ENCODE data around the gene SDHB.
A peak's percentile ranks its signal among the peaks of the same experiment; 100 is the strongest.

The SDHB gene

DNA sequence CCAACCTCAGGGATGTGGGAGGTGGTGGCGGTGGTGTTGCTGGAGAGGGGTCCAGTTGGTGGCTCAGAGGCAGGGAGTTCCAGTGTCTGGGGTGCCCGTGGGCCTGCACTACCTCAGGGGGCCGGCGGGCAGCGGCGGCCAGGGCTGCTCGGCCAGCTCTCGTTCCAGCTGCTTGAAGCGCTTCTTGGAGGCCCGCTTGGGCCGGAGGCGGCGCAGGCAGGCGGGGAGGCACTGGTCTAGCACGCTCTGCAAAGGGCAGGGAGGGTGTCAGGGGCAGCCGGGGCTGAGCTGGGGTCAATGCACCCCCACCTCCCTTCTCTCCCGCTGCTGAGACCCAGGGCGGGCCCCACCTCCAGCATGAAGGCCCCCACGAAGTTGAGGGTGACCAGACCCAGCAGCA lies 67.7 kb downstream of the SDHB start:
- DNase-seq (ENCODE audit: low spot score) = no peak

DNA sequence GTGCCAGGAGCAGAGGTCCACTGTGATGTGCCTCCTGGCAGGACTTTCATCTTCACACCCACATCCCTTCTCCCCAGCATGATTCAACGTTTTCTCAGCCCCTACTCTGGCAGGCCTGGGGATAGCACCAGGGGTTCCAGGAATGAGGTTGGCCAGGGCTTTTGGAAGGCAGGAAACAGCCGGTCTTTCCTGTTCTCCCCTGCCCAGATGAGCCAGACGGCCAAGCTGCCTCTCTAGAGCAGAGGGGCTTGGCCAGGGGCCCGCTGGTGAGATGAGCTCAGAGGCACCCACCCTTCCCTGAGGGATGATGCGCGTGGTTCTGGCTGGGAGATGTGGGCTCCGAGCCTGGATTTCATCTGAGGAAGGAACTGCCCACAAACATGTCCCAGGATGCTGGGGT lies 69.1 kb downstream of the SDHB start:
- no peak for DNase-seq (ENCODE audit: low spot score)

DNA sequence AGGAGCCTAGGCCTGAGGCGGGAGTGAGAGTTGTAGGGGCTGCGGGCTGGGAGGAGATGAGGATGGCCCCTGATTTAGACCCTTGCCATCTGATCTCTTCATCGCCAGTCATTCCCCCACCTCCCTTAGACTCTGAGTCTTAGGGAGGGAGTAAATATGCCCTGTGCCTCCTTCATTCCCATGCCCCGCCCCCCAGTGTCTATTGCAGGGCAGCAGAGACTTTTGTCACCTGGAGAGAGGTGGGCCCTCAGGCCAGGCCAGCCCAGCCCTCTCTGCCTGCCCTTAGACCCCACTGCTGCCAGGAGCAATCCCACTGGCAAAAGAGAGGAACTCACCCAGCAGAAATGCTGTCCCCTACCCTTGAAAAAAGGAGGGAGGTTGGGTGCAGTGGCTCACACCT lies 70.2 kb downstream of the SDHB start:
- DNase-seq (ENCODE audit: low spot score) = no peak

DNA sequence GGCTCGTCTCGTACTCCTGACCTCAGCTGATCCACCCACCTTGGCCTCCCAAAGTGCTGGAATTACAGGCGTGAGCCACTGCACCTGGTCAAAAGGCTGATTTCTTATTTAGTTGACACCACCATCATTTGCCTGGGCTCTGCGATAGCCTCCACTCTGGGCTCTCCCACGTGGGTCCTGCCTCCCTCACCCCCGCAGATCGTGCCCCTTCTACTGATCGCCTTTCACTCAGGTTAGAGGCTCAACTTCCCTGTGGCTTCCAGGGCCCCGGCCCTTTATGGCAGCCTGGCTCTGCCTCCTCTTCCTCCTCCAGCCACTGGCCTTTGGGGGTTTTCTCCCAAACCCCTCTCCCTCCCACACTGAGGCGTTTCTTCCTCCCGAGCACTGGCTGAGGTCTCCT lies 70.9 kb downstream of the SDHB start:
- DNase-seq (ENCODE audit: low spot score) = no peak

DNA sequence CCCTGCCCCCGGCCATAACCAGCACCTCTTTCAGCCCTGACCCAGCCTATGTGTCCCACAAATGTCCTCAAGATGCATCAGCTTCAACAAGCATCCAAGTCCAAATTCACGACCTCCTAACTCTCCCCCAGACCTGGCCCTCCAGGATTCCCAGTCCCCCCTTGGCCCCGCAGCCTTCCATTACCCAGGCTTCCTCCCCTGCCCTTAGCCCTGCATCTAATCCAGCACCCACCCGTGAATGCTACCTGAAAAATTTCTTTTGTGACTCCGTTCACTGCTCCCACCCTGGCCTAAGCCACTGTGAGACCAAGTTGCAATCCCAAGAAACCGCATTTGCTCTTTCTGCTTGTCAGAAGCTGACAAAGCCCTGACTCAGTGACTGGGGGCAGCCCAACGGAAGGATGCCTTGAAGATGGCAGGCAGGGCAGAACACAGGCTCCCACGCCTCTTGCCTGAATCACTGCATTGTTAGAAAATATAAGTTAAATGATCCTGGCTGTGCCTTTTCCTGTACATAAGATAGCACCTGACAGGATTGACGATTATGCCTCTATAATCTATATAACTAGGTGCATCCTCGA lies 72.5 kb downstream of the SDHB start:
- peak; percentile 35 for DNase-seq (ENCODE audit: low spot score)

DNA sequence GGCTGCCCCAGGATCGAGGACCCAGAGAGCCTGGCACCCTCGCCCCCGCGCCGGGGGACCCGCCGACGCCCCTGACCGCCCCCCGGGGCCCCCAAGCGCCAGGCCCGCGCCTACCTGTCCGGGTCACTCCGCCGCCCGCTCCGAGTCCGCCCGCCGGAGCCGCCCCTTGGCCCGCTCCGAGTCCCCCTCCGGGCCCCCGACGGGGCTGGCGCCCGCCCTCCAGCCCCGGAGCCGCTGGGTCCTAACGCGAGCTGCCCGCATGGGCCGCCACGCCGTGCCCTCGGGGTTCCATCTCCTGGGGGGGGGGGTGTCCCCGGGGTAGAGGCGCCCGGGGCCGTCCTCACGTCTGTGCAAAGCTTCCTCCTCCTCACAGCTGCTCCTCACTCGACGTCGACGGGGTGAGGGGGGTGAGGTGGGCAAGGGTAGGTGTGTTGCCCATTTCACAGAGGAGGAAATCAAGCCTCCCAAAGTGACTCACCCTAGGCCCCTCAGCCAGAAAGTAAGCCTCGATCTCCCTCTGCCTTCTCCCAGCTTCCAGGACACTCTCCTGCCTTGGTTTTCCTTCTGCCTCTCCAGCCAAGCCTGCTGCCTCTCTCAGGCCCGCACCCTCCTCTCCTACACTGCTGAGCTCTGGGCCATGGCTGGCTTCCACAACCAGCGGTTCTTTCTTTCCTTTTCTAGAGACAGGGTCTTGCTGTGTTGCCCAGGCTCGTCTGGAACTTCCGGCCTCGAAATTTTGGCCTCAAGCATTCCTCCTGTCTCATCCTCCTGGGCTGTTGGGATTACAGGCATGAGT lies 73.2 kb downstream of the SDHB start, which contains the start of gene MFAP2:
Gene MFAP2 (minus strand): TSS at position 148 of the 796 bp plus-strand sequence. CDS start 2,347 bp downstream, outside the sequence.
- DNase-seq (ENCODE audit: low spot score) = no peak

DNA sequence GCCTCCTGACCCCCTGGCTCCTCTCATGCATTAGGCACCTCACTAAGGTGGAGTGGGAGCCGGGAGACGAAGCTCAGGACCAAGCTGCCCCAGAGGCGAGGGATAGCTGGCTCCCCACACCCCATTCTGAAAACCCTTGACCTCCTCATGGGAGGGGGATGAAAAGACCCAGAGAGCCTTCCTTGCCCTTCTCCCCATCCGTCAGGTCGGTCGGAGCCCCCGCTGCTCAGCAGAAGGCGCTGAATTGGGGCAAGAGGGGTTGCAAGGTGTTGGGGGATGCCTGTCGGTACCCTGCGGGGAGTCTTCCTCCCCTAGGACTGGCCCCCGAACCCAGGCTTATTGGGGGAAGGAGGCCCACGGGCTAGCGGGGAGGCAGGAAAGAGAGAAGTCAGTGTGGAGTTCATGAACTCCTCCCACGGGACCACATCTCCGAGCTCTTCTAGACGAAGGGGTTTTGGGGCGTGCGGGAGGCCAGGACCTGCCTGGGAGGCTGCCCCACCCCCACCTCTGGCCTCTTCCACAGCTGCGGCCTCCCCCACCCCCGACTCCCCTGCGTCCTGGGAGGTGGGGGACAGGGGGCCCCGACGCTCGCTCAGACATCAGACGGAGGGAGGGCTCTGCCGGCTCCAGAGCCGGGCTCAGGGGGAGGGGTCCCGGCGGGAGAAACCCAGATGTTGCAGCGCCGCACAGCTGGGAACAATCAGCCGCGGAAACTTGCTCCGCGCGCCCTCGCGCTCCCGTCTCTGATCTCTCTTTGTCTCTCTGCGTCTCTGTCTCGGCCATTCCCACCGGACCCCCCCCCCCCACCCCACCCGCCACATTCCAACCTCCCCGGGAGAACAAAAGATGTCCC lies 74.1 kb downstream of the SDHB start:
- no peak for DNase-seq (ENCODE audit: low spot score)

DNA sequence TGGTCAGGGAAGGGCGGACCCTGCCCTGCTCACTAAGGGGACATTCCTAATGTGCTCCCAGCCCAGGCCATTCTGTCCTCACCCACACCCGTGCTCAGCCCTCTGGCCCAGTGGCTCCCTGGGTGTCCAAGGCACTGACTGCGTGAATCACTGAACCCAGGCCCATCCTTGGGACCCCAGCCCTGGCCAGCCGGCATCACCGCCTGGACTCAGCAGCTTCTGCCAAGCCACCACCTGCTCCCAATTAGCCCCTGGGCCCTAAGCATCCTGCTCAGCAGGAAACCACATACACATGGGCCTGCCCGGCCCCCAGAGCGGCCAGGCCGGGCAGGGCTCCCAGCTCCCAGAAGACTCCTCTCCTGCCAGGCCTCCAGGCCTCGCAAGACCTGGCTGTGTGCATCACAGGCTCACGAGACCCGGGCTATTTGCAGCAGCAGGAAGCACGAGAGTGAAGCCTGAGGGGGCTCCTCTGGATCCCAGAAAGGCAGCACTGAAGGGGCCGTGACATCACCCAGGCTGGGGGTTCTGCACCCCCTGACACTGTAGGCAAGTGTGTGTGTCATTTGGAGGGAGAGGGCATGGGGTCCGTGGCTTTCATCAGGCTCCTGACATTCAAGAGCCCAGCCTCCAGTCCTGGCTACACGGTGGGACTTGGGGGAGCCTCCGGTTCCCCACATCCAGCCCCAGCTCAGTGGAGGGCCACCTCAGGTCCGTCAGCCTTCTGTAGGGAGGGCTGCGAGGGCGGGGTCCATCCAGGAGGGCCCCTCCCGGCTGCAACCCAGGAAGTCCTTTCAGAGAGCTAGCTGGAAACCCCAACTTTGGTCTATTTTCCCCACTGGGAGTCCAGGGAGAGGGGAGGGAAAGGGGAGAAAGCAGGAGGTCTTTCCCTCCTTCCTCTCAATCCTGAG lies 75.0 kb downstream of the SDHB start:
- DNase-seq (ENCODE audit: low spot score) = no peak

DNA sequence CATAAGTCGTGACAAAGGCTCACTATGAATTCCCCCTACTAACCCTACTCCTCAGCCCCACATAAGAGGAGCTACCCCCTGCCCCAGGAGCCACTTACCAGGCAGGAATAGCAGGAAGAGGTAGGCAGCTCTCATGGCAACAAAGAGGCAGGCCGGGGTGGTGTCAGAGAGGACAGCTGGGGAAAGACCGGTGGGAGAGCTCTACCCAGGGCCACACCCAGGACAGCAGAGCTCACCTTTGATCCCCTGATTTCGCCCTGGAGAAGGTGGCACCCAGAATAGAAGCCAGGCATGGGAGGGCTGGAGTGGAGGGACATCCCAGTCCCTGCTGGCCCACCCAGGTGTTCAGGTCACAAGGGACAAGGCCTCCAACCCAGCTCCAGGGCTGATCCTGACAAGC lies 75.7 kb downstream of the SDHB start:
- DNase-seq (ENCODE audit: low spot score) = no peak

DNA sequence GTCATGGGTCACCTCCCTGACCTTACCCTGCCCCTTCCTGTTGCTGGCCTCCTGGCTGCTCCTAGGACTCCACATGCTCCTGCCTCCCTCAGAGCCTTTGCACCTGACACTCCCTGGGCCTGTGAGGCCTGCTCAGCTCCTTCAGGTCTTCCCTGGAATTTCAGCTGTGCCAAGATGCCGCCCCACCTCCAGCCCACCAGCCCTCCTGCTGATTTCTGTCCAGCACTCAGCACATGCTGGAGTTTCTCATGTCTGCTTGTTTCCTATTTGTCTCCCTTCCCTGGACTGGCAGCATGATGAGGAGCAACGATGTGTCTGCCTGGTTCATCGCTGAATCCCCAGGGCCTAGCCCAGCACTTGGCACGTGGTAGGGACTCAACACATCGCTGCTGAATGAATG lies 76.5 kb downstream of the SDHB start:
- DNase-seq (ENCODE audit: low spot score) = no peak

DNA sequence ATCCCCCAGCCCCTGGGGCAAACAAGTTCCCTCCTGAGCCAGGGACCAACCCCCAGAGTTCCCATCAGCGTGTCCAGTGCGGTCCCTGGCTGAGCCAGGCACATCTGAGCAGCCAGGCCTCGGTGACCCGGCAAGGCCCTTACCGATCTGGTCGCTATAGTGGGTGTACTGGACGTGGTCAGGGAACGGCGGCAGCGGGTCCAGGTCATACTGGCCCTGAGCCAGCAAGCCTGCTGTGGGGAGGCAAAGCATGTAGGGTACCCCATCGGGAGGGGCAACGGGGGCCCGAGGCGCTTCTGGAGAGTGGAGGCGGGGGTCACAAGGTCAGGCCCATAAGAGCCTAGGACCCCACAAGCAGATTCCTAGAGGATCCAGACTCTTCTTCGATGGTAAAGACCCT lies 76.9 kb downstream of the SDHB start:
- DNase-seq (ENCODE audit: low spot score) = no peak

DNA sequence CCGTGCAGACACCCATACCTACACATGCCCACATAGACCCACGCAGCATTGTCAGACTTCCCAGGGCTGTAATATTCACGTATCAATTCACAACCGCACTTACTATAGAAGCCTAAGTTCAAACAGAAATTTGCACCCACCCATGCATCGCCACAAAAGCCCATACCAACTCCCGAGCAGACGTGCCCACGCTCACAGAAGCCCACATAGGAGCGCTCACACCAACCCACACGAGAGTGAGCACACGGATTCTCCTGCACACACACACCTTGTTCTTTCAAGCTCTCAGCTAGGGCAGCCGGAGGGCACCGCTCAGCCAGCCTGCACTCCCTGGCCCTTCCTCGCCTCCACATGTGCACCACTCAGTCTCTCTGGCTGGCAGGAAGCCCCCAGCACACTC lies 78.0 kb downstream of the SDHB start:
- no peak for DNase-seq (ENCODE audit: low spot score)

DNA sequence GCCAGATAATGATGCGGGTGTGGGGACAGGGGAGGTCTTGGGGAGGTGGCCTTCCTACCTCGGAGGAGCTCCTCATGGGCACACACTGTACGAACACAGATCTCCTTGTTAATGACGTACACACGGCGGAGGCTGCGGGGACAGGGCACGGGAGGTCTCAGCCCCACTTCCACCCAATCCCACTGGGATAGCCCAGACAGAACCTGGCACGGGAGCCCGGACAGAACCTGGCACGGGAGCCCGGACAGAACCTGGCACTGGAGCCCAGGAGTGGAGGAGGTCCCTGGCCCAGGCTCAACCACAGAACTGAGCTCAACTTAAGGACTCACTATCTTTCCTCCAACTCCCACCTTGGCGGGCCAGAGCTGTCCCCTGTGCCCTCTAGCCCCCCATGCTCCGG lies 78.6 kb downstream of the SDHB start:
- DNase-seq (ENCODE audit: low spot score) = no peak

DNA sequence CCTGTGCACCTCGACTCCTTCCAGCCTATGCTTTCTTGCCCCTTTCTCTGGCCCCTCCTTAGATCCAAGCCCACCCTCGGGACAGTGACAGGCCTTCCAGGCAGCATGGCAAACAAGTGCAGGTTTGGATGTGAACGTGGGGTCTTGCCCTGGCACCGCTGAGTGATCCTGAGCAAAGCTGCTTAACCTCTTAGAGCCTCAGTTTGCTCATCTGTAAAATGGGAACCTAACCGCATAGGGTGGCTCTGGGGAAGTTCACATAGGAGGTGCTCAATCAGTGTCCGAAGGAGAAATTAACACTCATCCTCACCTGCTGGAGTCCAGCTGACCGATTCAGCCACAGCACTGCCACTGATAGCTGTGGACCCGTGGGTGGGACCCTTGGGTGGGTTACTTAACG lies 80.6 kb downstream of the SDHB start:
- DNase-seq (ENCODE audit: low spot score) = no peak

DNA sequence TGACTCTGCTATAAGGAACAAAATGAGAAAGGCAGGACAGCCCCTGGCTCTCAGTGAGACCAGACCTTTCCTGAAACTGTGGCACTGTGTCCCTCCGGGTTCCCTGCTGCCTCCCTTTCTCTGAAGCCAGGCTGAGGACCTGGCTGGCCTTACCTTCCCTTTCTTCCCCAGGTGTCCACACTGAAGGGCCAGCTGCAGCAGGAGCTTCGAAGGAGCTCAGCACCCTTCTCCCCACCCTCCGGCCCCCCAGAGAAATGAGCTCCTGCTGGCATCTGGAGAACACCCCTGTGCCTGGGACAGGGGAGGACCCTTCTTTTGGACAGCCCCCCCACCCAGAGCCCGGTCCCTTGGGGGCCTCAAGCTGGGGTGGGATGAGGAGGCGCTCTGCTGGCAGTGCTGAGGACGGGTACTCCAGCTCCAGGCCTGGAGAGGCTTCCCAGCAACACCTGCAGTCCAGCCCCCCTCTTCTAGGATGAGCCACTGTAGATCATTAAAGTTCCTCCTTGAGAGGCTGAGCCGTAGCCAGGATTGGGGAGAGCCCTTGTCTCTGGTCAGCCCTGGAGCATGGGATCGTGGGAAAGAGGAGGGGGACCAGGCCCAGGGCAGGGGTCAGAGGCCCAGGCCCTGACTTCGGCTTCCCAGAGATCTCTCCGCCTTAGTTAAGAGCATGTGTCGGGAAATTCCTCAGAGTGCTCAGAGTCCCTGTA lies 81.5 kb downstream of the SDHB start:
- no peak for DNase-seq (ENCODE audit: low spot score)

DNA sequence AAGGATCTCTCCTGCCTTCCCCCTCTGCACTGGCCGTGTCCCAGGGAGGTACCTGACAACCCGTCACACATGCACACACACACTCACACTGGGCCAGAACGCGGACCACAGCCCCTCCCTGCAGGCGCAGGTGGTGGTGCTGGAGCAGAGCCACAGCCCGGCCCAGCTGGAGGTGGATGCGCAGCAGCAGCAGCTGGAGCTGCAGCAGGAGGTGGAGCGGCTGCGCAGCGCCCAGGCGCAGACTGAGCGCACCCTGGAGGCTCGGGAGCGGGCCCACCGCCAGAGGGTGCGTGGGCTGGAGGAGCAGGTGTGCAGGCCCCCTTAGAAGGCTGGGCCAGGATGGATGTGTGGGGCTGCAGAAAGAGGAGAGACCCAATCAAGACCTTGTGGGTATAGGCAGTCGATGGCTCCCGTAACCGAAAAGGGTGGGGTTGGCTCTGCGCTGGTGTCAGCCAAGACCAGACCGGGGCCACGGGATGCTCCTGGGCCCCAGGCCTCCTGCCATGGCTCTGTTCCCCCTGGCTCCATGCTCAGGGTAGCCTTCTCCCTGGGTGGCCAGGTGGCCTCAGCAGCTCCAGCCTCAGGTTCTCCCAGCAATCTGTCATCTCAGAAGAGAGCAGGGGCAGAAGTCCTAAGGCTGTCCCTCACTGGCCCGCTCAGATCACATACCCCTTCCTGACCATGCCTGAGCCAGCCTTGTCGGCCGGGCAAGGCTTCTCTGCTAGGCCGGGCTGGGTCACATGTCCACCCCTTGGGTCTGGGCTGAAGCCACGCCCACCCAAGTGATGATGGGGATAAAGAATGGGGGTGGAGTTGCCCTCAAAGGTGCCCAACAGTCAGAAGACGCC lies 82.3 kb downstream of the SDHB start:
- peak; percentile 30 for DNase-seq (ENCODE audit: low spot score)

DNA sequence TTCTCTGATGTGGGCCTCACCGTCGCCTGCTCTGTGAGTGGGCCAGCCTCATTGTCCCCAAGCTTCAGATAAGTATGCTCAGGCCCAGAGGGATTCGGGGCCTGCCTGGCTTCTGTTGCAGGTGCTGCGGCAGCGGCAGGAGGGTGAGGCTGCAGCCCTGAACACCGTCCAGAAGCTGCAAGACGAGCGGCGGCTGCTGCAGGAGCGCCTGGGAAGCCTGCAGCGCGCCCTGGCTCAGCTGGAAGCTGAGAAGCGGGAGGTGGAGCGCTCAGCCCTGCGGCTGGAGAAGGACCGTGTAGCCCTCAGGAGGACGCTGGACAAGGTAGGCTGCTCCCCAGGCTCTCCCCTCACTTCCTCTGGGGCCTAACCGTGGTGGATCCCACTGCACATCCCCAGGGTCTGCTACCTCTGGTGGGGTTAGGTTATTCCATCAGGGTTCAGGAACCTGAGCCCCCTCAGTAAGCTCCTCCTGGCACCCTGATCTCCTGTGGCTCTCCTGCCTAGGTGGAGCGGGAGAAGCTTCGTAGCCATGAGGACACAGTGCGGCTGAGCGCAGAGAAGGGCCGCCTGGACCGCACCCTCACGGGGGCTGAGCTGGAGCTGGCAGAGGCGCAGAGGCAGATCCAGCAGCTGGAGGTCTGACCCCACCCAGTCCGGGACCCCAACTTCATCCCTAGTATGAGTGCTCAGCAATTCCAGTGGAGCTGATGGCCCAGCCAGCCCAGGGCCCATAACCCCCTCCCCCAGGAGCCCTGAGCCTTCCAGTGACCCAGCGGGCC lies 83.5 kb downstream of the SDHB start:
- DNase-seq (ENCODE audit: low spot score) = no peak

DNA sequence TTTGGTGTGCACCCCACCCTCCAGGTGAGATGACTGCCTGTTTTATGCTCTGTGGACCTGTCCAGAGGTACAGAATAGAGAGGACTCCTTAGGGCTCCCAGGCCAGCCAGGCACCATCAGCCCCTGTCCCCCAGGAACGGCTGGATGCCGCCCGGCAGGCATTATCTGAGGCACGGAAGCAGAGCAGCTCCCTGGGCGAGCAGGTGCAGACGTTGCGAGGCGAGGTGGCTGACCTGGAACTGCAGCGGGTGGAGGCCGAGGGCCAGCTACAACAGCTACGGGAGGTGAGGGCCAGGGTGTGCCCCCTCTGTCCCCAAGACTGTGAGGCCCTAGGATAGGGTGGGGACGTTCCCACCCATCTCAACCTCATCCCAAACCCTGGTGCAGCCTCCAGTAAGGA lies 84.2 kb downstream of the SDHB start:
- no peak for DNase-seq (ENCODE audit: low spot score)

DNA sequence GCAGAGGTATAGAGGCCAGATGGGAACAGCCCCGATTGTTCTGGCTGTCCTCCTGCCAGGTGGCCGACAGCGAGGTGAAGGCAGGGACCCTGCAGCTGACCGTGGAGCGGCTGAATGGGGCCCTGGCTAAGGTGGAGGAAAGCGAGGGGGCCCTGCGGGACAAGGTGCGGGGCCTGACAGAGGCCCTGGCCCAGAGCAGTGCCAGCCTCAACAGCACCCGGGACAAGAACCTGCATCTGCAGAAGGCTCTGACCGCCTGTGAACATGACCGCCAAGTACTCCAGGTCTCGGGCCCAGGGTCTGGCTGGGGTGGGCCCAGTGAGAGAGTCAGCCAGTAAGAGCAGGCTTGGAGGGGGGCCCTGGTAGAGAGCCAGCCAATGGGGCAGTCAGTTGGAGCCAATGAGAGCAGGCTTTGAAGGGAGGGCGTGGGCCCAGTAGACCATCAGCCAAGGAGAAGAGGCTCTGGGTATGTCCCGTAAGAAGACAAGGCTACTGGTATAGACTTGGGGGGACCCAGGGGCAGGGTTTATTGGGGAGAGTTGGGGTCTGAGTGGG lies 84.7 kb downstream of the SDHB start:
- no peak for DNase-seq (ENCODE audit: low spot score)
